ENCODE results near the gene MYO7B. TPM values are rescaled to one million over a fixed set of nuclear protein-coding genes. Genes with fewer than 3 reads are reported as not detected.

Gene MYO7B
- total RNA-seq, 1 donor from 2014 or later = 0.28 TPM

GRCh38 chr2:127562936-127563335 is 27.5 kb downstream of the MYO7B start:
- no peak for TF ChIP-seq CTCF (conservative IDR thresholded peaks at IDR 0.05)
- Mint-ChIP-seq H3K4me3 (no peak overlapping the region), H3K27me3 (ENCODE audit: low read depth) (peaks cover 4% of the 10 kb centered on the region), H3K27ac (ENCODE audit: unreplicated experiment) (no peak overlapping the region), H3K4me1 (no peaks in the 10 kb centered on the region), H3K36me3 (ENCODE audit: low read depth) (no peaks in the 10 kb centered on the region), H3K9me3 (no peaks in the 10 kb centered on the region)
- DNase-seq (ENCODE audit: low read depth, low spot score) = no peak

- Mint-ChIP-seq H3K36me3 (ENCODE audit: low read depth) (no peaks in the 10 kb centered on the region), H3K4me1 (no peaks in the 10 kb centered on the region), H3K27me3 (ENCODE audit: low read depth) (no peaks in the 10 kb centered on the region), H3K9me3 (no peaks in the 10 kb centered on the region), H3K4me3 (no peak overlapping the region), H3K27ac (ENCODE audit: unreplicated experiment) (peak overlapping the region; percentile 81)
- DNase-seq (ENCODE audit: low read depth, low spot score) = no peak
- TF ChIP-seq CTCF (conservative IDR thresholded peaks at IDR 0.05) = no peak
Measured at GRCh38 chr2:127563458-127564428, 28.3 kb downstream of the MYO7B start.

GRCh38 chr2:127564429-127565260 is 29.2 kb downstream of the MYO7B start:
- DNase-seq (ENCODE audit: low read depth, low spot score) = no peak
- no peaks in the 10 kb centered on the region for H3K4me1 Mint-ChIP-seq
- H3K4me3 Mint-ChIP-seq = no peak overlapping the region
- H3K27ac Mint-ChIP-seq (ENCODE audit: unreplicated experiment) = peak overlapping the region; percentile 57
- H3K27me3 Mint-ChIP-seq (ENCODE audit: low read depth) = no peaks in the 10 kb centered on the region
- no peaks in the 10 kb centered on the region for H3K36me3 Mint-ChIP-seq (ENCODE audit: low read depth)
- H3K9me3 Mint-ChIP-seq = no peaks in the 10 kb centered on the region
- TF ChIP-seq CTCF (conservative IDR thresholded peaks at IDR 0.05) = no peak

GRCh38 chr2:127565261-127566138 is 30.0 kb downstream of the MYO7B start:
- Mint-ChIP-seq H3K36me3 (ENCODE audit: low read depth) (no peaks in the 10 kb centered on the region), H3K9me3 (no peaks in the 10 kb centered on the region), H3K27ac (ENCODE audit: unreplicated experiment) (no peak overlapping the region), H3K4me1 (no peaks in the 10 kb centered on the region), H3K4me3 (no peak overlapping the region), H3K27me3 (ENCODE audit: low read depth) (no peaks in the 10 kb centered on the region)
- no peak for TF ChIP-seq CTCF (conservative IDR thresholded peaks at IDR 0.05)
- DNase-seq (ENCODE audit: low read depth, low spot score) = no peak

GRCh38 chr2:127566139-127566417 is 30.6 kb downstream of the MYO7B start:
- no peaks in the 10 kb centered on the region for H3K27me3 Mint-ChIP-seq (ENCODE audit: low read depth)
- no peak for DNase-seq (ENCODE audit: low read depth, low spot score)
- no peak for TF ChIP-seq CTCF (conservative IDR thresholded peaks at IDR 0.05)
- H3K27ac Mint-ChIP-seq (ENCODE audit: unreplicated experiment) = no peak overlapping the region
- H3K9me3 Mint-ChIP-seq = no peaks in the 10 kb centered on the region
- H3K4me1 Mint-ChIP-seq = no peaks in the 10 kb centered on the region
- H3K4me3 Mint-ChIP-seq = no peak overlapping the region
- no peaks in the 10 kb centered on the region for H3K36me3 Mint-ChIP-seq (ENCODE audit: low read depth)
